H4 (cell line): ENCODE measurements around the gene ALOX12B. TPM values are rescaled to one million over a fixed set of nuclear protein-coding genes. Genes with fewer than 3 reads are reported as not detected.
A peak's percentile ranks its signal among the peaks of the same experiment; 100 is the strongest.
"Not testable (repeated sequence)": the region's sequence is repeated elsewhere in the genome, so short reads cannot be mapped to it uniquely, and the experiment has no call there.

ENCODE experiments used
- DNase-seq: peaks from one replicate; pipeline ENCODE4 v3.0.0-alpha.2; 2015; ENCODE audit warnings: low spot score
- total RNA-seq: library from RNA; depleted of rRNA; stranded (reverse); fragments of >200 nt; shearing (Covaris generic); gene quantifications from 2 replicates; pipeline ENCODE4 v1.2.3, GENCODE V29; 2014

Gene ALOX12B
- total RNA-seq, 1 experiment from 2014 or later = not detected

GRCh38 chr17:8064561-8065019 is 22.9 kb downstream of the ALOX12B start:
- no peak for DNase-seq

- no peak for DNase-seq
Observed at GRCh38 chr17:8063761-8064534, 23.6 kb downstream of the ALOX12B start.

GRCh38 chr17:8062807-8063483 is 24.6 kb downstream of the ALOX12B start:
- no peak for DNase-seq

- DNase-seq = no peak
Observed at GRCh38 chr17:8062435-8062806, 25.1 kb downstream of the ALOX12B start.

- not testable (repeated sequence) for DNase-seq
Observed at GRCh38 chr17:8061851-8062250, 25.7 kb downstream of the ALOX12B start.

GRCh38 chr17:8060274-8060673 is 27.2 kb downstream of the ALOX12B start:
- no peak for DNase-seq

- DNase-seq = no peak
Observed at GRCh38 chr17:8059131-8059530, 28.4 kb downstream of the ALOX12B start.

GRCh38 chr17:8057691-8058114 is 29.8 kb downstream of the ALOX12B start:
- DNase-seq = peak; percentile 73

GRCh38 chr17:8056976-8057625 is 30.4 kb downstream of the ALOX12B start:
- no peak for DNase-seq

- DNase-seq = peak; percentile 65
Observed at GRCh38 chr17:8056232-8056975, 31.1 kb downstream of the ALOX12B start.

- no peak for DNase-seq
Observed at GRCh38 chr17:8055851-8056231, 31.7 kb downstream of the ALOX12B start.

GRCh38 chr17:8053600-8053999 is 33.9 kb downstream of the ALOX12B start:
- no peak for DNase-seq

GRCh38 chr17:8052256-8053252 is 35.0 kb downstream of the ALOX12B start:
- no peak for DNase-seq

- DNase-seq = no peak
Observed at GRCh38 chr17:8051831-8052230, 35.7 kb downstream of the ALOX12B start.

- DNase-seq = no peak
Observed at GRCh38 chr17:8048736-8049135, 38.8 kb downstream of the ALOX12B start.

- no peak for DNase-seq
Observed at GRCh38 chr17:8048236-8048635, 39.3 kb downstream of the ALOX12B start.

- DNase-seq = no peak
Observed at GRCh38 chr17:8047769-8048110, 39.8 kb downstream of the ALOX12B start.

GRCh38 chr17:8046929-8047768 is 40.4 kb downstream of the ALOX12B start:
- DNase-seq = no peak

GRCh38 chr17:8046306-8046928 is 41.1 kb downstream of the ALOX12B start:
- DNase-seq = no peak
